Uterus (tissue), 4 donors: Measurements from ENCODE around the gene AHCYL2. TPM values are rescaled to one million over a fixed set of nuclear protein-coding genes. Genes with fewer than 3 reads are reported as not detected.

Experiments
- DNase-seq, 2 donors: peaks; one replicate each; pipeline ENCODE4 v3.0.0-alpha.2; 2019 to 2020
- H3K27ac ChIP-seq, 2 donors: fragments of 200-600 bp; sonication (generic); 1 replicate in 1 of 2; 2 replicates in 1 of 2; pipeline ENCODE4 v1.5.1; 2016 to 2018
- H3K27me3 ChIP-seq, 2 donors: fragments of 200-600 bp; sonication (generic); one replicate each; pipeline ENCODE4 v1.5.1; 2018 to 2019; ENCODE audit warnings: control low read depth in 1 of 2
- H3K36me3 ChIP-seq, 2 donors: fragments of 200-600 bp; sonication (generic); one replicate each; pipeline ENCODE4 v1.5.1; 2019; ENCODE audit warnings: control low read depth in 1 of 2
- H3K4me1 ChIP-seq, 2 donors: fragments of 200-600 bp; sonication (generic); one replicate each; pipeline ENCODE4 v1.5.1; 2018 to 2019; ENCODE audit warnings: control low read depth in 1 of 2
- H3K4me3 ChIP-seq, 2 donors: fragments of 200-600 bp; sonication (generic); 1 replicate in 1 of 2; 2 replicates in 1 of 2; pipeline ENCODE4 v1.5.1; 2018 to 2019; ENCODE audit warnings: mild to moderate bottlenecking in 1 of 2
- H3K9me3 ChIP-seq, 2 donors: fragments of 200-600 bp; sonication (generic); one replicate each; pipeline ENCODE4 v1.5.1; 2019; ENCODE audit warnings: control low read depth in 1 of 2
- CTCF ChIP-seq, 4 experiments: fragments of 200-600 bp in 2 of 4; fragments of 450-650 bp in 2 of 4; sonication (generic) in 2 of 4; IDR thresholded peaks; one replicate each; pipeline ENCODE4 v1.5.1; 2016 to 2019; ENCODE audit warnings: antibody characterized with exemption in 4 of 4, mild to moderate bottlenecking in 2 of 4, moderate library complexity in 1 of 4
- POLR2A ChIP-seq, 2 donors: fragments of 450-650 bp; IDR thresholded peaks; one replicate each; pipeline ENCODE4 v1.6.1; 2016; ENCODE audit warnings: antibody characterized with exemption in 2 of 2, mild to moderate bottlenecking in 1 of 2, moderate library complexity in 1 of 2
- intact Hi-C: fragments of 100-400 bp; cut with DNase I; formaldehyde crosslinking; loops from one replicate; pipeline ENCODE4 v1.15.1; 2023; ENCODE audit warnings: low total_unique reads
- total RNA-seq, 4 donors: library from RNA; depleted of rRNA in 3 of 4; stranded (reverse); fragments of >200 nt in 3 of 4; gene quantifications; one replicate each; pipeline versions ENCODE4 v1.1.0 to v1.2.4, GENCODE V29; 2014 to 2023
- donor health status: DM: yes; HTN: yes; CAD: no.

The AHCYL2 gene
- total RNA-seq, 4 donors from 2014 or later: 5.6 to 29.2 (median 23.7) TPM

GRCh38 chr7:129452589-129453231, 227.9 kb downstream of the AHCYL2 start:
- intact Hi-C loops: no loop called here
- Histone ChIP-seq H3K4me3 (no peak overlapping the region), H3K4me1 (no peaks in the 10 kb centered on the region), H3K27me3 (no peaks in the 10 kb centered on the region), H3K9me3 (peaks cover 0 to 7% of the 10 kb centered on the region in 2 donors), H3K36me3 (no peaks in the 10 kb centered on the region), H3K27ac (no peak overlapping the region)
- no peak for DNase-seq
- TF ChIP-seq CTCF (IDR thresholded peaks at IDR 0.05) (no peak), POLR2A (IDR thresholded peaks at IDR 0.05) (no peak)

- H3K4me3 ChIP-seq: no peak overlapping the region
- H3K27me3 ChIP-seq: no peaks in the 10 kb centered on the region
- no peak for TF ChIP-seq POLR2A (IDR thresholded peaks at IDR 0.05)
- no peak for TF ChIP-seq CTCF (IDR thresholded peaks at IDR 0.05)
- no peak for DNase-seq
- no peak overlapping the region for H3K27ac ChIP-seq
- H3K4me1 ChIP-seq: no peaks in the 10 kb centered on the region
- intact Hi-C loops: no loop called here
- H3K36me3 ChIP-seq: no peaks in the 10 kb centered on the region
- no peaks in the 10 kb centered on the region for H3K9me3 ChIP-seq
Measured at GRCh38 chr7:129453510-129454248, 228.8 kb downstream of the AHCYL2 start.

- Histone ChIP-seq H3K27ac (no peak overlapping the region), H3K4me3 (no peak overlapping the region), H3K9me3 (no peaks in the 10 kb centered on the region), H3K27me3 (no peaks in the 10 kb centered on the region), H3K36me3 (no peaks in the 10 kb centered on the region), H3K4me1 (no peaks in the 10 kb centered on the region)
- no peak for DNase-seq
- TF ChIP-seq CTCF (IDR thresholded peaks at IDR 0.05) (no peak), POLR2A (IDR thresholded peaks at IDR 0.05) (no peak)
- intact Hi-C loops: no loop called here
Measured at GRCh38 chr7:129454249-129454551, 229.4 kb downstream of the AHCYL2 start.

GRCh38 chr7:129456421-129456820, 231.6 kb downstream of the AHCYL2 start:
- no peak for DNase-seq
- Histone ChIP-seq H3K27me3 (no peaks in the 10 kb centered on the region), H3K4me1 (no peaks in the 10 kb centered on the region), H3K9me3 (no peaks in the 10 kb centered on the region), H3K4me3 (no peak overlapping the region), H3K36me3 (no peaks in the 10 kb centered on the region), H3K27ac (no peak overlapping the region)
- TF ChIP-seq CTCF (IDR thresholded peaks at IDR 0.05) (no peak), POLR2A (IDR thresholded peaks at IDR 0.05) (no peak)
- intact Hi-C loops: no loop called here

GRCh38 chr7:129457101-129457500, 232.3 kb downstream of the AHCYL2 start:
- H3K4me3 ChIP-seq: no peak overlapping the region
- no peak overlapping the region for H3K27ac ChIP-seq
- no peak for DNase-seq
- no peaks in the 10 kb centered on the region for H3K36me3 ChIP-seq
- no peaks in the 10 kb centered on the region for H3K4me1 ChIP-seq
- TF ChIP-seq POLR2A (IDR thresholded peaks at IDR 0.05) (no peak), CTCF (IDR thresholded peaks at IDR 0.05) (no peak)
- H3K27me3 ChIP-seq: no peaks in the 10 kb centered on the region
- no peaks in the 10 kb centered on the region for H3K9me3 ChIP-seq
- intact Hi-C loops: no loop called here
